T47D (cell line): ENCODE data around the gene RTP5.

ENCODE experiments used
- DNase-seq, 2 experiments: peaks; one replicate each; pipeline versions ENCODE4 v3.0.0 to v3.0.0-alpha.2; 2011 to 2012; ENCODE audit warnings: low read depth in 1 of 2, low spot score in 1 of 2
- JUND ChIP-seq: IDR thresholded peaks from 2 replicates; pipeline ENCODE4 v1.6.1; 2012; ENCODE audit warnings: low read depth
- in situ Hi-C: cut with HindIII; loops from 2 replicates; pipeline ENCODE4 v1.10.0; 2016; ENCODE audit warnings: low sequenced_read_pairs, low pct_unique_long_range_greater_than_20kb

The RTP5 gene

DNA sequence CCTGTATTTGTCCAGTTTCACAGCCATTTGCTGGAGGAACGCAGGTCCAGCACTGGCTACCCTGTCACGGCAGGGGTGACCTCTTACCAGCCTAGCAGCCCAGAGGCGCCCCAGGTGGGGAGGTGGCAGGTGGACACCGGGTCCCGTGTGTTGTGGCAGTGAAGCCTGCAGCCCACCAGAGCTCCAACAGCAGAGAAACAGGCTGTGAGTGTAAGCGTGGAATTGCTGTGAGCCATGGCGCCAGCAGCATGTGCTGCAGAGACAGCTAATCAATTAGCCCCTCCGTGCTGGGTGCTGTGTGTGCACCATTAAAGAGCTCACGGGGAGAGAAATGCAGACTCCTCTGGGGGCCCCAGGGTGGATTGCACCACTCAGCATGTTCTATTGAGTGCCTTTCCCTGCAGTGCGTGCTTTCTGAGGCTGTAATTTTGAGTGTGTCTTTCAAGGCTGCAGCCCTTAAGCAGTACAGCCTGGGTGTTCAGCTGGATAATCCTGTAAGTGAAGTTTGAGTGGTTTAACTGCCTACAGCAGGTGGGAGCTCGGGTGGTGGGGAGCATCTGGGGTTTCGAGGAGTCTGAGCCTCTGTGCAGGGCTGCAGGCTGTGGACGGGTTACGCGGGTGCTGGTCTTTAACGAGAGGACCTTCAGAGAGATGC lies 15.9 kb downstream of the RTP5 start:
- in situ Hi-C loops, result no loop called here
- DNase-seq, result no peak
- TF ChIP-seq JUND, result no peak

DNA sequence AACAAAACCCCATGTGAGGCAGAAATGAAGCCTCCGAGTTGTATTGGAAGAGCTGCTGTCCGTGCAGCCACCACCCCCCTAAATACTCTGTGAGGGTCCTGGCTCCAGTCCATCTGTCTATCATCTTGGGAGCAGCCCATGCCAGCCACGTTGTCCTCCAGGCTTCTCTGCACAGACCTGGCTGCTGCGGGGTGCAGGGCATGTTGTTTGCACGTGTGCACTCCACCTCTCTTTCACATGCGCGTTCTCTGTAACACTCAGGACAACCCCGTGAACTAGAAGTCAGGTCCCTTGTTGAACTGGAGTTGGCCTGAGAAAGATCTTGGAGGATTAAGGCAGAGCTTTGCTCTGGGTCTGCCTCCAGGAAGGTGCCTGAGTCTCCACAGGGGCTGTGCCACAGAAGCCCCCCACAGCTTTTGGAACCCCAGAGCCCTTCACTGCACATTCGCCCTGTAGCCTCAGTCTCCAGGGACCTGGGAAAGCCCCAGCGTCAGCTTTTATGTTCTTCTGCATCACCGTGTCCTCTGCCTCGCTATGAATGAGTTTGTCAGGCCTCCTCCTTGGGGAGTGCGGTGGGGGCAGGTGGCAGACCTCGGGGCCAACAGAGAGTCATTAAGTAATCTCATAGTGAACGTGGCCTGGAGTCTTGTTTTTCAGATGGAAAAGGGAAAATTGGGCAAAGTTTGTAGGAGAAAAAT lies 16.6 kb downstream of the RTP5 start:
- in situ Hi-C loops, result no loop called here
- TF ChIP-seq JUND, result no peak
- DNase-seq, result no peak

DNA sequence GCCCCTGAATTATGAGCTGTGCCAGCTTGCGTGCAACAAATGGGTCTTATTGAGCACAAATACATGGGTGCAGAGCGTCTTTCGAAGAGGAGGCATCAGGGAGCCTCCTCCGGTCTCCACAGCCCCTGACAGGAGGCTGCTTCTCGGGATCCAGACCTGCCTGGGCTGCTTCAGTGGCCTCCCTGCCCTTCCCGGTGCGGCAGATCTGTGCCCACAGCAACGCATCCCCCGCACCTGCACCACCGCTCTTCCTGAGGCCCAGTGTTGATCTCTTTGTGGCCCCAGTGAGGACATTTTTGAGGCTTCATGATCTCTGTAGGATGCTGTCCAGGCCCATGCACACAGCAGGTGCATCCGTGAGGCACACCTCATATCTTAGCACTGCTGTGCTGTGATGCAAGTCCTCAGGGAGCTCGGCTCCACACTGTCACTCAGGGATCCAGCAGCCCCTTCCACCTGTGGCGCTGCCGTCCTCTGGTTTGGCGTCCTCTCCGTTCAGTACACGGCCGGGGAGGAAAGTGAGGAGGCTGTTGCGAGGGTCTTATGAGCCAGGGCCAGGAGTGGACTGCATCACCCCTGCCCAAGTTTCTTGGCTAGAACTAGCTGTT lies 17.4 kb downstream of the RTP5 start:
- in situ Hi-C loops, result no loop called here
- no peak for TF ChIP-seq JUND

DNA sequence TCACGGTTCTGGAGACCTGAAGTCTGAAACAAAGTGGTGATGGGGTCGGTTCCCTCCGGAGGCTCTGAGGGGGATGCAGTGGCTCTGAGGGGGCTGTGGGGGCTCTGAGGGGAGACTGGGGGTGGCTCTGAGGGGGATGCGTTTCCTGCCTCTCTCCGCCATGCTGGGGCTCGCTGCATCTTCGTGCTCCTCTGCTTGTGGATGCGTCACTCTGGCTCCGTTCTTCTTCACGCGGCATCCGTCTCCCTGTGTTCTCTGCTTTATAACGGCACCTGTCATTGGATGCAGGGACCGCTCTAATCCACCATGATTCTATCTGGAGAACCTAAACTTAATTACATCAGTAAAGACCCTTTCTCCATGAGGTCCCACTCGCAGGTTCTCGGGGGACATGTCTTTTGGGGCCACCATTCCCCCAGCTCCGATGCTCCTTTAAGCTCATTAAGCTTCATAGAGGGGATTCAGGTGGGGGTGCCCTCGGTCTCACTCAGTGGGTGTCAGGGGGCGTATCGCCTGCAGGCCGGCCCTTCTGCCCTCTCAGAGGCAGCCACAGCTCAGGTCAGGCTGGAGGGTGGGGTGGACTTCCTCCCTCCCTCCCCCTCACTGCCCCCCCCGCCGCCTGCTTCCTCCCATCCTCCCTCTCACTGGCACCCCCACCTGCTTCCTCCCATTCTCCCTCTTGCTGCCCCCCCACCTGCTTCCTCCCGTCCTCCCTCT lies 18.4 kb downstream of the RTP5 start:
- no peak for TF ChIP-seq JUND
- in situ Hi-C loops, result no loop called here
- no peak for DNase-seq

More for the DNA sequence above, 17.4 kb downstream of the RTP5 start:
- DNase-seq, result no peak

DNA sequence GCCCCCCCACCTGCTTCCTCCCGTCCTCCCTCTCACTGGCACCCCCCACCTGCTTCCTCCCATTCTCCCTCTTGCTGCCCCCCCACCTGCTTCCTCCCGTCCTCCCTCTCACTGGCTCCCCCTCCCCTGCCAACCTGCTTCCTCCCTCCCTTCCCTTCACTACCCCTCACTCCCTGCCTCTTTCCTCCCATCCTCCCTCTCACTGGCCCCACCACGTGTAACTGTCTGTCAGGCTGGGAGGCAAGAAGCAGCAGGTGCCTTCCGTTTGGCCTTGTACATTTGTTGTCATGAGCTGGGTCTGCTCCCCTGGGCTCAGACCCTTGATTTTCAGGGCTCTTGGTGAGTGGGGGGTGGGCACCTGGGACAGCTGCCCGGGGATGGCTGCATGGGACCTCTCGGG lies 19.1 kb downstream of the RTP5 start:
- DNase-seq, result no peak
- TF ChIP-seq JUND, result no peak
- in situ Hi-C loops, result no loop called here

DNA sequence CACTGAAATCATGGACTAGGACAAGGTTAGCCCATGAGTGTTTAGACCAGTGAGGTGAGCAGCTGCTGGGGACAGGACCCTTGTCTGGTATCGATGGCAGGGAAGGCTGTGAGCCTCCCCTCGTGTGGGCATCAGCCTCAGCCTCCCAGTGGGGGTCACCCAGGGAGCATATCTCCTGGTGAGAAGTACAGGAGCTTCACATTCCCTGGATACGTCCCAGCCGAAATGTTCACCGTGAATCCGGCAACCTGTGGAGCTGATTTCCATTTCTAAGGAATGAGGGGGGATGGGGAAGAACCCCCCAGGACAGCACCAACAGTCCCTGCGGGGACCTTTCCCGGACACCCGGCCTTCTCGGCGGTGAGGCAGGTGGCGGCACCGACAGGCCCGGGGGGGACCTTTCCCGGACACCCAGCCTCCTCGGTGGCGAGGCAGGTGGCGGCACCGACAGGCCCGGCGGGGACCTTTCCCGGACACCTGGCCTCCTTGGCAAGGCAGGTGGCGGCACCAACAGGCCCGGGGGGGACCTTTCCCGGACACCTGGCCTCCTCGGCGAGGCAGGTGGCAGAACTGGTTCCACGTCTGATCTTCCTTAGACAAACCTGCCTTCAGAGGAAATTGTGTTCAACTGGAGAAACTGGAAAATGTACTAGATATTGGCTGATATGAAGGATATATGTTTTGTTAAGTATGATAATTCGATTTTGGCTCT lies 21.2 kb downstream of the RTP5 start:
- 0 out of 2 replicates have a peak, but pooled peaks have one; percentile 56 for TF ChIP-seq JUND
- in situ Hi-C loops, result no loop called here
- DNase-seq, result peak; percentile 59 to 92

DNA sequence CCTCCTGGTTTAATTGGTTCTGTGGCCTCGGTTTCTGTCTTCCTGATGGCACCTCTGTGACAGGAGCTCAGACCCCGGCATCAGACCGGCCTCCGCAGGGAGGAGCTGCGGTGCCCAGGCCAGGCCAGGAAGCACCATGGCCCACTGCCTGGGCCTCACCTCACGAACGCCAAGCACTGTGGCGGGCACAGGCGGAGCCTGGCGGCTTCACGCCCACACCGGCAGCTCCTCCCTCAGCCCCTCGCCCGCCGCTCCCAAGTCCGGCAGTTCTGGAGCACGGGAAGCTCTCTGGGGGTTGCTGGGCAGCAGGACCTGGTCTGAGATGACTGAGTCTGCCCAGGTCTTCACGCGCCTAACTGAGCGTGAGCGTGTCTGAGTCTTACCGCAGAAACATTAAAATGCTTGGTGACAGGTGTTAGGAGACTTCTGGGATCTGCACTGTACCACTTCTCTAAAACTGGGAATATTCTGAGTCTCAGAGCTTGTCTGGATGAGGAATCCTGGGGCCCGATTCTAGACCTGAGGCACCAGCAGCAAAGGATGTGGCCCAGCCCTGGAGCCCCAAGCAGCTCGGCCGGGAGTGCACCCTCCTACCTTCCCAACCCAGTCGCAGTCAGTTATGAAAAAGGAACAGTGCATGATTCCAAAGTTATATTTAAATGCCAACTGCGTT lies 21.9 kb downstream of the RTP5 start:
- in situ Hi-C loops, result no loop called here
- no peak for DNase-seq
- no peak for TF ChIP-seq JUND

DNA sequence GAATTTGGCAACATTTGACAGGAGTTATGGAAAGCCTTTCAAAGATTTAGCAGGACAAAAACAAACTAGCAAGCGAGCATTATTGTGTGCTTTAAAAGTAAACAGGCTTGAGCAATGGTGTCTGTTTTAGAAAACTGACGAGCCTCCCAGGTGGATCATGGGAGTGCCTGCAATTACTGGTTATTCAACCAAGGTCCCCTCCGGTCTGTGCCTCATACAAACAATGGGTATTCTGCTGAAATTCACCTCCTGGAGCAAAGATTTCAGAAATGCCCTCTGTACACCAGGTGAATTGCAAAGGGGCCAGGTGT lies 22.4 kb downstream of the RTP5 start:
- peak in 1 of 2 experiments; percentile 41 for DNase-seq
- no peak for TF ChIP-seq JUND
- in situ Hi-C loops, result no loop called here

DNA sequence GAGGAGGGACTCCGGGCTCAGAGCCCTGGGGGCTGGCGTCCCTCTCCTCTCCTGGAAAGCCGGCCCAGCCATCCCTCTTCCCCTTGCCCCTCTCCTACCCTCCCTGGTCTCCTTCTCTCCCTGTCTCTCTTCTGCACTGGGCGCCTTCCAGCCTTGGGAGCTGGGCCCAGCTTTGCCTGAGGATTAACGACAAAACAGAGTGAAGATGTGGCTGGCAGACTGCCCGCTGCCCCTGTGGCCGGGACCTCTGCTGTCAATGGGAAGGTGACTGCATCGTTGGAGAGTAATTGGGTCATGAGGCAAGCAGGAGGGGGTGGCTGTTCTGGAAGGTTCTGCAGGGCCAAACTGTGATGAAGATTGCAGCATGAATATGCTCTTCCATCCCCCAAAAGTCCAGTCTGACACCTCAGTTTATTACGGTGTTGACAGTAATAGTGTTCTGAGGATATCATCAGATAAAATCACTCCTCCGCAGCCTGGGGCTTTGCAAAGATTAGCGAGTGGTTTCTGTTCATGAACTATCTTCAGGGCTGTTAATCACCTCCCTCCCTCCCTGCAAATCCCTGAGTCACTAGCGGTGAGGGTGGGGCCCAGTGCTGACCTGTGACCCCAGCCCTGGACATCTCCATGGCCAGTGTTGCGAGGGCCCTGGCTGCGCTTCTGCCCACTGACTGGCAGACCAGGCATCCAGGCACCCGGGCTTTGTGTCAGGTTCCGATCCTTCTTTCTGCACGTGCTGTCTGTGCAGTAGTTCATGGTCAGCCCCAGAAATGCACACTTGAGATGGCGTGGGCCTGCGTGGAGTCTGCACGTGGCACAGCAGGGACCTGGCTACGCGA lies 23.0 kb downstream of the RTP5 start:
- DNase-seq, result peak in 1 of 2 experiments; percentile 42
- no peak for TF ChIP-seq JUND
- in situ Hi-C loops, result no loop called here

DNA sequence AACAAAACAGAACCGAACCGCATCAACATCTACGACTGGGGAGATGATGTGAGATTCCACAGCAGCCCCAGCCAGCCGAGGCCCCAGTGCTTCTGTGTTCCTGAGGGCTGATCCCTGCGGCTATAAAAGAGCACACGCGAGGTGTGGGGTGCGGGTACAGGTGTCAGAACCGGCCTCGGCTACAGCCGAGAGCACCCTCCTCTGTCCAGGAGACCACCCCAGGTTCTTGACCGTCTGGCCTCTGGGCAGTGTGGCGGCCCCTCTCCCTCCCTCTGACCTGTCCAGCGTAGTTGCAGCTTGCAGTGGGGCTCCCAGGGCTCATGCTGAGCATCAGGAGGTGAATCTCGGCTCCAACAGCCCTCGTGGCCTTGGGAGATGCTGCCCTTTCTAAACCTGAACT lies 23.7 kb downstream of the RTP5 start:
- in situ Hi-C loops, result no loop called here
- DNase-seq, result no peak
- no peak for TF ChIP-seq JUND

DNA sequence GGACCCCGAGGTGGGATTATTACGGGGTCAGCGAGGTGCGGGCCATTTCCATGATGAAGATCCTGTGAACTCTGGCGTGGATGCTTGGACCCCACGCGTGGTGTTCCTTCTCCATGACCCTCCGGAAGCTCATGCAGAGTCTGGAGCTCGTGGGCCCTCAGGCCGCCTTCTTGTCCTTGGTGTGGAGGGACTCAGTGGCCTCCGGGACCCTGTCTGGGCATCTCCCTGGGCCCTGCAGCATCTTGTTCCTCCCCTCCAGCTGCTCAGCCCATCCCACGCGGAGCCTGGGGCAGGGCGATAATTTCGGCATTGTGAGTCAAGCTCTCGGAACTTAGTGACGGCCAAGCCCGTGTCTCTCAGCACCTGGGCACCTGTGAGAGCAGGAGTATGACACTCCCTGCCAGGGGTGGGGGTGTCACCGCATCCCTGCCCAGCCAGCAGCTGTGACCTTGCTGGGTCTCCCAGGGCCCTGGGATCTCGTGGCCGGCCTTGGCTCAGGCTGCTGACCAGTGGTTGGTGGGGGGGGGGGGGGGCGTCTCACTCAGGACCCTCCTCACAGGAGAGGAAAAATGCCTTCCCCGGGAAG lies 24.6 kb downstream of the RTP5 start:
- no peak for TF ChIP-seq JUND
- in situ Hi-C loops, result no loop called here
- no peak for DNase-seq
